WI38 (cell line): Measurements from ENCODE around the gene PTPN6.

Source experiments
- H3K4me3 ChIP-seq: 2 replicates; pipeline ENCODE4 v1.5.1; 2011; ENCODE audit warnings: low read depth, mild to moderate bottlenecking, control low read depth, low read length
- TF ChIP-seq, protein P1 (sequence below): IDR thresholded peaks from 2 replicates; pipeline ENCODE4 v1.5.1; 2012; ENCODE audit warnings: low read depth, mild to moderate bottlenecking, control low read depth, low read length

Gene PTPN6

DNA sequence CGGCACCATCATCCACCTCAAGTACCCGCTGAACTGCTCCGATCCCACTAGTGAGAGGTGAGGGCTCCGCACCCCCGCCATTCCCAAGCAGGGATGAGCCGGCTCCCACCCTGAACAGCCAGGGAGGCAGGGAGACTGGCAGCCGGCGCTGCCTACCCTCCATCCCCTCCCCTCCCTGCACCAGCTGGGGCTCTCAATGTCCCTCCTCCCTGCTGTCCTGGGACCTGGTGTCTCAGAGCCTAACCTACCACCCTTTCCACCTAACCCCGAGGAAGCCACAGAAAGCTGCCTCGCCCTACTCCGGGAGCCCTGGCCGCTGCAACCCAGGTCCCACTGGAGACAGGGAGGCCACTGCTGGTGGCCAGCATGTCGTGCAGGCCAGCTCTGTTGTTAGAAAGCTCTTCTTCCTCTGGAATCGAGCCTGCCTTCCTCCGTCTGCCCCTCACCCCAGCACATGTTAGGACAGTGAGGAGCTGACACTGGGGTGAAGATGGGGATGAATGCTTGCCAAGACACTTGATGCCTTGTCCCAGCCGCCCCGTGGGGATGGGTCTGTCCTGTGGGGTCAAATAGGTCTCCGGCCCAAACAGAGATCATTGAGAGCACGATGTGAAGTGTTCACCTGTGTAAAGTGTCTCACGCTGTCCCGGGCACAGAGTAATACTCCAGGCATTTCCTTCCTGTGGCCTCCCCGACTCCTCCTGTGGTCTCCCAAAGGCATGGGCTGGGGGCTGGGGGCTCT, 1.1 kb downstream of the PTPN6 start:
- no peak overlapping the region for H3K4me3 ChIP-seq
- TF ChIP-seq, protein P1, sequence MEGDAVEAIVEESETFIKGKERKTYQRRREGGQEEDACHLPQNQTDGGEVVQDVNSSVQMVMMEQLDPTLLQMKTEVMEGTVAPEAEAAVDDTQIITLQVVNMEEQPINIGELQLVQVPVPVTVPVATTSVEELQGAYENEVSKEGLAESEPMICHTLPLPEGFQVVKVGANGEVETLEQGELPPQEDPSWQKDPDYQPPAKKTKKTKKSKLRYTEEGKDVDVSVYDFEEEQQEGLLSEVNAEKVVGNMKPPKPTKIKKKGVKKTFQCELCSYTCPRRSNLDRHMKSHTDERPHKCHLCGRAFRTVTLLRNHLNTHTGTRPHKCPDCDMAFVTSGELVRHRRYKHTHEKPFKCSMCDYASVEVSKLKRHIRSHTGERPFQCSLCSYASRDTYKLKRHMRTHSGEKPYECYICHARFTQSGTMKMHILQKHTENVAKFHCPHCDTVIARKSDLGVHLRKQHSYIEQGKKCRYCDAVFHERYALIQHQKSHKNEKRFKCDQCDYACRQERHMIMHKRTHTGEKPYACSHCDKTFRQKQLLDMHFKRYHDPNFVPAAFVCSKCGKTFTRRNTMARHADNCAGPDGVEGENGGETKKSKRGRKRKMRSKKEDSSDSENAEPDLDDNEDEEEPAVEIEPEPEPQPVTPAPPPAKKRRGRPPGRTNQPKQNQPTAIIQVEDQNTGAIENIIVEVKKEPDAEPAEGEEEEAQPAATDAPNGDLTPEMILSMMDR, result no peak

GRCh38 chr12:6952863-6953441, 1.8 kb downstream of the PTPN6 start:
- H3K4me3 ChIP-seq, result no peak overlapping the region
- TF ChIP-seq, protein P1, result no peak

- TF ChIP-seq, protein P1, result no peak
- H3K4me3 ChIP-seq, result no peak overlapping the region
Observed at GRCh38 chr12:6953442-6954315, 2.5 kb downstream of the PTPN6 start.

- TF ChIP-seq, protein P1, result no peak
- no peak overlapping the region for H3K4me3 ChIP-seq
Observed at GRCh38 chr12:6954316-6955107, 3.4 kb downstream of the PTPN6 start.

DNA sequence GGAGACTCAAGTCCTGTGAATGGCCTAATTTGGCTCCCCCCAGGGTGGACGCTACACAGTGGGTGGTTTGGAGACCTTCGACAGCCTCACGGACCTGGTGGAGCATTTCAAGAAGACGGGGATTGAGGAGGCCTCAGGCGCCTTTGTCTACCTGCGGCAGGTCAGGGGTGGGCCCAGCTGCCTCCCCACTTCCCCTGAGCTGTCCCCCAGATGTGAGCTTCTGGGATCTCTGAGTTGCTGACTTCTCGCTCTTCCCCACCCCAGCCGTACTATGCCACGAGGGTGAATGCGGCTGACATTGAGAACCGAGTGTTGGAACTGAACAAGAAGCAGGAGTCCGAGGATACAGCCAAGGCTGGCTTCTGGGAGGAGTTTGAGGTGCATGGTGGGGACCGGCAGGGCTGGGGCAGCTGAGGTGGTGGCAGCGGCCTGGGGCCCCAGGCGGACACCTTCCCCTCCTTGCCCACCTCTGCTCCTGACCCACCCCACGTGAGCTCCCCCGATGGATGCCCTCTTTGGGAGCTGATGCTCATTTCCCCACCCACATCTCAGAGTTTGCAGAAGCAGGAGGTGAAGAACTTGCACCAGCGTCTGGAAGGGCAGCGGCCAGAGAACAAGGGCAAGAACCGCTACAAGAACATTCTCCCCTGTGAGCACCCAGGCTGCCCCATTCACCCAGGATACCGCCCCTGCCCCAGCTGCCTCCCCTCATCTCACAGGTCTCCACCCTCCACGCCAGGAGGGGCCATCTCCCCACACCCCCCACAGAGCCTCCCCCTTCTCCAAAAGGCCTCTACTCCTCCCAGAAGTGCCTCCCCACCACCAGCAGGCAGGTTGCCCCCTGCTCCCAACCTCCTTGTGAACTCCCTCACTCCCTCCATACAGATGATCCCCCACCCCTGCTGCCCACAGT, 4.2 kb downstream of the PTPN6 start:
- TF ChIP-seq, protein P1, result no peak
- no peak overlapping the region for H3K4me3 ChIP-seq

DNA sequence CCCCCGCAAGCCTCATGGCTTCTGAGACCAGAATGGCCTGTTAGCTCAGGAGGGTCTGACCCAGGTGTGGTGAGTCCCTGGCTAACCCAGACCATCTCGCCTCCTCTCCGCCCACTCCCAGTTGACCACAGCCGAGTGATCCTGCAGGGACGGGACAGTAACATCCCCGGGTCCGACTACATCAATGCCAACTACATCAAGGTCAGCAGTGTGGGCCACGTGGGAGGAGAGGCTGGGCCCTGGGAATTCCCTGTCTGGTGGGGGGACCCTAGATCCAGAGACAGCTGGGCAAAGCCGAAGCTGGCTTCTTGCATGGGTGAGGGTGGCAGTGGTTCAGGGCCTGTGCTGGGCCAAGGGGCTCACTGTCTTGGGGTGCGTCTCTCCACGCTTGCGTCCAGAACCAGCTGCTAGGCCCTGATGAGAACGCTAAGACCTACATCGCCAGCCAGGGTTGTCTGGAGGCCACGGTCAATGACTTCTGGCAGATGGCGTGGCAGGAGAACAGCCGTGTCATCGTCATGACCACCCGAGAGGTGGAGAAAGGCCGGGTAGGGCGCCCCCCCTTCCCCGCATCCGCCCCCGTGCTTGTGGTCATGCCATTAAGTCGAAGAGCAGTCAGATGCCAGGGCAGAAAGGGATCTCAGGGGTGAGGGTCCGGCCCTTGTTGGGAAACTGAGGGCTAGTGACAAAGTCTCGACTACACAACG, 5.0 kb downstream of the PTPN6 start:
- no peak overlapping the region for H3K4me3 ChIP-seq
- TF ChIP-seq, protein P1, result no peak
